Smooth muscle cell of the umbilical artery (primary cell): ENCODE measurements around the gene ADAM15. TPM values are rescaled to one million over a fixed set of nuclear protein-coding genes. Genes with fewer than 3 reads are reported as not detected.

Experiments used
- total RNA-seq: library from RNA; depleted of rRNA; stranded (reverse); fragments of >200 nt; gene quantifications from 2 replicates; pipeline ENCODE4 v1.2.3, GENCODE V29; 2014

Gene ADAM15, protein sequence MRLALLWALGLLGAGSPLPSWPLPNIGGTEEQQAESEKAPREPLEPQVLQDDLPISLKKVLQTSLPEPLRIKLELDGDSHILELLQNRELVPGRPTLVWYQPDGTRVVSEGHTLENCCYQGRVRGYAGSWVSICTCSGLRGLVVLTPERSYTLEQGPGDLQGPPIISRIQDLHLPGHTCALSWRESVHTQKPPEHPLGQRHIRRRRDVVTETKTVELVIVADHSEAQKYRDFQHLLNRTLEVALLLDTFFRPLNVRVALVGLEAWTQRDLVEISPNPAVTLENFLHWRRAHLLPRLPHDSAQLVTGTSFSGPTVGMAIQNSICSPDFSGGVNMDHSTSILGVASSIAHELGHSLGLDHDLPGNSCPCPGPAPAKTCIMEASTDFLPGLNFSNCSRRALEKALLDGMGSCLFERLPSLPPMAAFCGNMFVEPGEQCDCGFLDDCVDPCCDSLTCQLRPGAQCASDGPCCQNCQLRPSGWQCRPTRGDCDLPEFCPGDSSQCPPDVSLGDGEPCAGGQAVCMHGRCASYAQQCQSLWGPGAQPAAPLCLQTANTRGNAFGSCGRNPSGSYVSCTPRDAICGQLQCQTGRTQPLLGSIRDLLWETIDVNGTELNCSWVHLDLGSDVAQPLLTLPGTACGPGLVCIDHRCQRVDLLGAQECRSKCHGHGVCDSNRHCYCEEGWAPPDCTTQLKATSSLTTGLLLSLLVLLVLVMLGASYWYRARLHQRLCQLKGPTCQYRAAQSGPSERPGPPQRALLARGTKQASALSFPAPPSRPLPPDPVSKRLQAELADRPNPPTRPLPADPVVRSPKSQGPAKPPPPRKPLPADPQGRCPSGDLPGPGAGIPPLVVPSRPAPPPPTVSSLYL
- 61.5 and 108 TPM in 2 replicates for total RNA-seq

DNA sequence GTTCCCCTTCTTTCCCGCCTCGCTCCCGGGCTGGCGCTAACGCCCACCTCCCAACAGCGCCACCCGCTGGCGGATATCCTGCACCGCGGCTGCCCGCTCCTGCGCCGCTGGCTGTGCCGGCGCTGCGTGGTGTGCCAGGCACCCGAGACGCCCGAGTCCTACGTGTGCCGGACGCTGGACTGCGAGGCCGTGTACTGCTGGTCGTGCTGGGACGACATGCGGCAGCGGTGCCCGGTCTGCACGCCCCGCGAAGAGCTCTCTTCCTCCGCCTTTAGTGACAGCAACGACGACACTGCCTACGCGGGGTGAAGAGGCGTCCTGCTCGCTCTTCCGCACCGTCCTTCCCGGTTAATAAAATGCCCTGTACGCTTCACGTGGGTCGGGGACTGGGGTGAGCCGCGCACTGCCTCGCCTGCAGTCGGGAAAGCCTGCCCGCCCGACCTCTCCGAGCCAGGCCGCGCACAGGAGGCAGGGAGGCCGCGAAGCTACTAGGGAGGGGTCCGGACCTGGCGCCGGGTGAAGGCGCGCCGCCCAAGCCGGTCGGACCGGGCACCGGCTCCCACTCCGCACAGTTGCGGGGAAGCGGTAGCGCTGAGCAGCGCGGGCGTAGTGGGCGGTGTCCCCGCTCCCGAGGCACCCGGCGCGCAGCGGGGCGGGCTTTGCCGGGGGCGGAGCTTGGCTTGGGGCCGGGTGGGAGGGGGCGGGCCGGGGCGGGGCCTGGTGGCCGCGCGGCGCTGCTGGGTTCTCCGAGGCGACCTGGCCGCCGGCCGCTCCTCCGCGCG, at the start of gene ADAM15:
ADAM15 (plus strand) TSS at position 757 of the 782 bp plus-strand sequence. CDS start 71 bp downstream, outside the sequence.

GRCh38 chr1:155002464-155003226, 48.5 kb upstream of the ADAM15 start, which contains the start of gene ZBTB7B:
ZBTB7B (plus strand) TSS chr1:155002802; CDS start chr1:155014661, 11,859 bp downstream.

GRCh38 chr1:155033524-155033923, 17.6 kb upstream of the ADAM15 start, which contains the start of the genes DCST1 and DCST2:
DCST1 (plus strand) TSS chr1:155033824; CDS start chr1:155034037, 213 bp downstream.
DCST2 (minus strand) TSS chr1:155033781; CDS start chr1:155033701, 80 bp downstream.

GRCh38 chr1:155063550-155064110, 12.5 kb downstream of the ADAM15 start, which contains the start of gene EFNA4:
EFNA4 (plus strand) TSS chr1:155063740; CDS start chr1:155063824, 84 bp downstream.

DNA sequence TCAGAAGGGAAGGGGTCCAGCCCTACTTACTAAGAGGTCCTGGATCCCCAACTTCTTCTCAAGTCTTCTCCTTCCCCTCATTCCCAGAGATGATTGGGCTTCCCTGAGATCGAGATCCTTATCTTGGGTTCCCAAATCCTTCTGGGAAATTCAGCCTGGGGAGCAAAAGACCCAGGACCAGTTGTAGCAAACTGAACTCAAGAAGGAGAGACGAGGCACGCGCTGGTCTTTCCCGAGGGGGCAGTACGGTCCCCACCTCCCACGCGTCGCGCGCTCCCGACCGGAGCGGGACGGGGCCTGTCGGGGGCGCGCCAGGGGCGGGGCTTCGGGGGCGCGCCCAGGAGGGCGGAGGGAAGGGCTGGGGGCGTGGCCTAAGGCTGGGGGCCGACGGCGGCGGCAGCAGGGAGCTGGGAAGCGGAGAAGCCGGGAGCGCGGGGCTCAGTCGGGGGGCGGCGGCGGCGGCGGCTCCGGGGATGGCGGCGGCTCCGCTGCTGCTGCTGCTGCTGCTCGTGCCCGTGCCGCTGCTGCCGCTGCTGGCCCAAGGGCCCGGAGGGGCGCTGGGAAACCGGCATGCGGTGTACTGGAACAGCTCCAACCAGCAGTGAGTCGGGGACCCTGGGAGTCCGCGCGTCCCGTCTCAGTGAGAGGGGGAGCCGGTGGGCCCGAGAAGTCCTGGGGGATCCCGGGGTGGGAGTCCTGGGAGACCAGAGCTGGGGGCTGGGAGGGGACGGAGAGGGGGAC, 27.5 kb downstream of the ADAM15 start, which contains the start of gene EFNA3:
EFNA3 (plus strand) TSS at position 369 of the 741 bp plus-strand sequence; CDS start at position 474, 105 bp downstream.

Other genes with a start within 250 kb of the ADAM15 start
- under 0.01 and 0.32 TPM in 2 replicates for gene KCNN3, start 181.0 kb upstream of the ADAM15 start, total RNA-seq
- gene PMVK, start 114.6 kb upstream of the ADAM15 start, total RNA-seq: 4.2 and 4.4 TPM in 2 replicates
- gene PBXIP1, start 95.2 kb upstream of the ADAM15 start, total RNA-seq: 87.2 and 138 TPM in 2 replicates
- 5.9 and 9.4 TPM in 2 replicates for gene PYGO2, start 89.5 kb upstream of the ADAM15 start, total RNA-seq
- 249 and 465 TPM in 2 replicates for gene SHC1, start 80.6 kb upstream of the ADAM15 start, total RNA-seq
- gene CKS1B, start 76.6 kb upstream of the ADAM15 start, total RNA-seq: 30.3 and 48.5 TPM in 2 replicates
- 15.1 and 18.9 TPM in 2 replicates for gene FLAD1, start 68.0 kb upstream of the ADAM15 start, total RNA-seq
- gene LENEP, start 57.7 kb upstream of the ADAM15 start, total RNA-seq: not detected in 2 replicates
- gene ZBTB7B, start 48.5 kb upstream of the ADAM15 start, total RNA-seq: 16.0 and 19.7 TPM in 2 replicates
- gene DCST2, start 17.5 kb upstream of the ADAM15 start, total RNA-seq: not detected in 2 replicates
- gene DCST1, start 17.5 kb upstream of the ADAM15 start, total RNA-seq: not detected in 2 replicates
- 4.8 and 5.9 TPM in 2 replicates for gene EFNA4, start 12.4 kb downstream of the ADAM15 start, total RNA-seq
- 1.8 and 2.7 TPM in 2 replicates for gene EFNA3, start 27.5 kb downstream of the ADAM15 start, total RNA-seq
- gene EFNA1, start 76.6 kb downstream of the ADAM15 start, total RNA-seq: 0.37 TPM in 1 of 2 replicates, not detected in the other
- 18.9 and 30.6 TPM in 2 replicates for gene SLC50A1, start 84.5 kb downstream of the ADAM15 start, total RNA-seq
- 11.4 and 61.5 TPM in 2 replicates for gene DPM3, start 89.2 kb downstream of the ADAM15 start, total RNA-seq
- gene KRTCAP2, start 122.0 kb downstream of the ADAM15 start, total RNA-seq: 68.0 and 136 TPM in 2 replicates
- 5.6 and 10.7 TPM in 2 replicates for gene TRIM46, start 122.5 kb downstream of the ADAM15 start, total RNA-seq
- 23.8 and 35.9 TPM in 2 replicates for gene THBS3, start 156.6 kb downstream of the ADAM15 start, total RNA-seq
- 38.0 and 43.1 TPM in 2 replicates for gene MTX1, start 157.4 kb downstream of the ADAM15 start, total RNA-seq
- 10.7 and 16.5 TPM in 2 replicates for gene ENTREP3, start 204.2 kb downstream of the ADAM15 start, total RNA-seq
- gene SCAMP3, start 211.0 kb downstream of the ADAM15 start, total RNA-seq: 33.3 and 43.0 TPM in 2 replicates
- gene CLK2, start 222.2 kb downstream of the ADAM15 start, total RNA-seq: 23.8 and 32.3 TPM in 2 replicates
- gene HCN3, start 226.1 kb downstream of the ADAM15 start, total RNA-seq: 0.69 and 1.2 TPM in 2 replicates